ENCODE measurements around the gene DNAJC30.
"Not testable (repeated sequence)": the region's sequence is repeated elsewhere in the genome, so short reads cannot be mapped to it uniquely, and the experiment has no call there.

- not testable (repeated sequence) for TF ChIP-seq POLR2A, CTCF (IDR thresholded peaks at IDR 0.05)
Measured at GRCh38 chr7:73655309-73655708, 27.9 kb downstream of the DNAJC30 start.

Measured in adrenal gland (tissue), 5 donors.